Stimulated activated naive CD8-positive, alpha-beta T cell treated with anti-CD3 and anti-CD28 coated beads, Interleukin-15, Interleukin-2, amounts not matched to agents 100 ng/mL and 50 ng/mL, for 24 hours (primary cell): ENCODE data around the gene ENTPD6.
A peak's percentile ranks its signal among the peaks of the same experiment; 100 is the strongest.
"Not testable (repeated sequence)": the region's sequence is repeated elsewhere in the genome, so short reads cannot be mapped to it uniquely, and the experiment has no call there.

Experiments
- H3K27ac Mint-ChIP-seq: one replicate; pipeline ENCODE4 v1.8.0; 2021; ENCODE audit warnings: mild to moderate bottlenecking, mixed read lengths
- H3K27me3 Mint-ChIP-seq: one replicate; pipeline ENCODE4 v1.8.0; 2021; ENCODE audit warnings: mixed read lengths
- H3K36me3 Mint-ChIP-seq: one replicate; pipeline ENCODE4 v1.8.0; 2021; ENCODE audit warnings: low read depth, mixed read lengths
- H3K4me1 Mint-ChIP-seq: one replicate; pipeline ENCODE4 v1.8.0; 2021; ENCODE audit warnings: low read depth, mixed read lengths
- H3K4me3 Mint-ChIP-seq: one replicate; pipeline ENCODE4 v1.8.0; 2021; ENCODE audit warnings: mild to moderate bottlenecking, mixed read lengths
- H3K9me3 Mint-ChIP-seq: one replicate; pipeline ENCODE4 v1.8.0; 2021; ENCODE audit warnings: mixed read lengths

The ENTPD6 gene

DNA sequence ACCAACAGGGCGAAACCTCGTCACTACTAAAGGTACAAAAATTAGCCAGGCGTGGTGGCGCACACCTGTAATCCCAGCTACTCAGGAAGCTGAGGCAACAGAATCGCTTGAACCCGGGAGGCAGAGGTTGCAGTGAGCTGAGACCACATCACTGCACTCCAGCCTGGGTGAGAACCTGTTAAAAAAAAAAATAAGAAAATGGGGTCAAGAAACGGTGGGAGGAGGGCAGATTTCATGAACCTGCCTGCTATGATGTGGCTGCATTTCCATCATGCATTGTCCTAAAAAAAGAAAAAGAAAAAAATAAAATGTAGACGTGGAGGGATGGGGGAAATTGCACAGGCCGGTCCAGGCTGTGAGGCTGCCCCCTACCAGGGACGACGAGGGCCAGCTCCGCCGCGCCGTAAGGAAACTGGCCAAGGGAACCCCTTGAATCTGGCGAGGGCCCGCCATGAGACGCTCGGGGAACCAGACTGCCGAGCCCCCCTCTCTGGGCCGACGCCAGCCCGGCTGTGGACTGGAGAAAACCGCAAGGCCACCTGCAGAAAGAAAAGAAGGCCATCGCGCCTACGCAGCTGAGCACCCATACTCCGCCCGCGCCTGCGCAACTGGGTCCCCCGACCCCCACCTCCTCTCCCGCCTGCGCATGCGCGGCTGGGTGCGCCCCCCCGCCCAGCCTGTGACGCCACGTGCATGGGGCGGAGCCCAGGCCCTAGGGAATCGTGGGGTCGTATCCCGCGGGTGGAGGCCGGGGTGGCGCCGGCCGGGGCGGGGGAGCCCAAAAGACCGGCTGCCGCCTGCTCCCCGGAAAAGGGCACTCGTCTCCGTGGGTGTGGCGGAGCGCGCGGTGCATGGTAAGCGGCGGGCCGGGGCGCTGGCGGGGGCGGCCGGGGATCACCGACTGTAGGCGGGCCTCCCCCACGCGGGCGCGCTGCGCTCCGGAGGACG is at the start of gene ENTPD6:
Gene ENTPD6, plus strand, starts transcription at position 699 of the 948 bp plus-strand sequence. CDS start 10,825 bp downstream, outside the sequence.
- Mint-ChIP-seq H3K4me1 (peaks cover 33% of the 10 kb centered on the region), H3K27me3 (no peaks in the 10 kb centered on the region), H3K36me3 (no peaks in the 10 kb centered on the region), H3K4me3 (peak within 1 kb of the TSS; percentile 94), H3K27ac (peak within 1 kb of the TSS; percentile 83), H3K9me3 (no peaks in the 10 kb centered on the region)

DNA sequence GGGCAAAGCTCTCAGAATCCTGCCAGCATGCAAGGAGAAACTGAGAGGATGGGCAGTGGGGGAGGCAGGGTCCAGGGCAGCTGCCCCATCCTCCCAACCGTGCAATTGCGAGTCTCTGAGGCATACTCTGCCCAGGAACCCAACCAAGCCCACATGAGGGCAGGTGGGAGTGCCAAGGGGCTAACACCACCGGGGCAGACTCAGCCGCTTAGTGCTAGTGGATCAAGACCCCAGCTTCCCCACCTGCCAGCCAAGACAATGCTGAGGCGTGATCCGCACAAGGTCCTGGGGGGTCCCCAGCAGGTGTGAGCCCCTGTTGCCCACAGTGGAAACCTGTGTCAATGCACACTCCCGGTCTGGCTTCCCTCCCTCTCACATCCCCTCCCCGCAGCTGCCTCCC is 48.5 kb upstream of the ENTPD6 start:
- no peaks in the 10 kb centered on the region for H3K9me3 Mint-ChIP-seq
- no peak overlapping the region for H3K27ac Mint-ChIP-seq
- H3K4me3 Mint-ChIP-seq = no peak overlapping the region
- H3K27me3 Mint-ChIP-seq = peaks cover 12% of the 10 kb centered on the region
- H3K4me1 Mint-ChIP-seq = peaks cover 6% of the 10 kb centered on the region
- H3K36me3 Mint-ChIP-seq = no peaks in the 10 kb centered on the region

DNA sequence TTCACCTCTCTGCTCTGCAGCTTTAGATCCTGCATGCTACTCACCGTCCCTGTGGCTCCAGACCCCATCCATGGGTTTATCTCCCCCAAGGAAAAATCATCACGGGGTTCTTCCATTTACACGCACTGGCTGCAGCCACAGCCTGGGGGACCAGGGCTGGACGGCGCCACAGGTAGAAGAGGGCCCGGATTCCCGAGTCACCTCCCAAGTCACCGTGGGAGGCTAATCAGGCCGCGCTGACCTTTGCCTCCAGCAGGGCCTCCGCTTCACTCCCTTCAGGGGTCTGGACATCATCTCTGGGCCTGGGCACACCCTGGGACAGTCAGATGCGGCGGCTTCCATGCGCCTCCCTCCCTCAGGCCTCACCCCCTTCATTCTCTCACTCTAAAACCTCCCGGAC is 47.8 kb upstream of the ENTPD6 start:
- Mint-ChIP-seq H3K27me3 (peaks cover 12% of the 10 kb centered on the region), H3K4me3 (no peak overlapping the region), H3K9me3 (no peaks in the 10 kb centered on the region), H3K36me3 (no peaks in the 10 kb centered on the region), H3K27ac (no peak overlapping the region), H3K4me1 (peaks cover 6% of the 10 kb centered on the region)

DNA sequence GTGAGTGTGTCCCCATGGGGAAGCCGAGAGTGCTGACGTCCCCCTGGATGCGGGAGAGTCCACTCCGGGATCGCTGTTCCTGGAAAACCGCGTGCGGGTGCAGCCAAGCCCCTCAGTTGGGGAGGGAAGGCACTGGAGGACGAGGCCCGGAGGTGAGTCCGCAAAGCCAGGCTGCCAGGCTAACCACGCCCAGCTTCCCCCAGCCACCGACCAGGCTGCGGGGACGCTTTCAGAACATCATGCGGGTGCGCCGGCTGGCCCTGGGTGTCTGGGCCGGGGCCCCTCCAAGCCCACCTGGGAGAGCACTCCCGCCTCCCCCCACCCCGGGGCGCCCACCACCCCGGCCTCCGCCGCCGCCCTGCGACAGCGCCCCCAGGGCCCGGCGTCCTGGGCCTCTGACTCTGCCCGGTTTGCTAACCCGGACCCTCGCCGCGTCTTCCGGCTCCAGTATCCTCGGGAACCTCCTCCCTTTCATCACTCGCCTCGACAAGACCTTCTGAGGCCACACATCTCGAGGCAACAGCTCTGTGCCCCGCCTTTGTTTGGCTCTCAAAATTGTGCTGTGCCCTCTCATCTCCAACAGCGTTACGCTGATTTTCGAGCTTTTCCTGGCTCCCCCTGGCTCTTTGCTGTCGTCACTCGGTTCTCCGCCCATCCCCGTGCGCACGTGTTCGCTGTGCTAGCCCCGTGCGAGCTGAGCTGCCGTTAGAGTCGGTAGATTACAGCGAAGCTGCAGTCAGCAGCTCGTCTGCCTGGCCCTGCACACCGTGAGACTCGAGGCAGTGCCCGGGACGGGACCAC is 47.1 kb upstream of the ENTPD6 start:
- no peaks in the 10 kb centered on the region for H3K36me3 Mint-ChIP-seq
- peaks cover 6% of the 10 kb centered on the region for H3K4me1 Mint-ChIP-seq
- H3K27me3 Mint-ChIP-seq = peaks cover 12% of the 10 kb centered on the region
- H3K4me3 Mint-ChIP-seq = peak overlapping the region; percentile 78
- peak overlapping the region; percentile 89 for H3K27ac Mint-ChIP-seq
- no peaks in the 10 kb centered on the region for H3K9me3 Mint-ChIP-seq

DNA sequence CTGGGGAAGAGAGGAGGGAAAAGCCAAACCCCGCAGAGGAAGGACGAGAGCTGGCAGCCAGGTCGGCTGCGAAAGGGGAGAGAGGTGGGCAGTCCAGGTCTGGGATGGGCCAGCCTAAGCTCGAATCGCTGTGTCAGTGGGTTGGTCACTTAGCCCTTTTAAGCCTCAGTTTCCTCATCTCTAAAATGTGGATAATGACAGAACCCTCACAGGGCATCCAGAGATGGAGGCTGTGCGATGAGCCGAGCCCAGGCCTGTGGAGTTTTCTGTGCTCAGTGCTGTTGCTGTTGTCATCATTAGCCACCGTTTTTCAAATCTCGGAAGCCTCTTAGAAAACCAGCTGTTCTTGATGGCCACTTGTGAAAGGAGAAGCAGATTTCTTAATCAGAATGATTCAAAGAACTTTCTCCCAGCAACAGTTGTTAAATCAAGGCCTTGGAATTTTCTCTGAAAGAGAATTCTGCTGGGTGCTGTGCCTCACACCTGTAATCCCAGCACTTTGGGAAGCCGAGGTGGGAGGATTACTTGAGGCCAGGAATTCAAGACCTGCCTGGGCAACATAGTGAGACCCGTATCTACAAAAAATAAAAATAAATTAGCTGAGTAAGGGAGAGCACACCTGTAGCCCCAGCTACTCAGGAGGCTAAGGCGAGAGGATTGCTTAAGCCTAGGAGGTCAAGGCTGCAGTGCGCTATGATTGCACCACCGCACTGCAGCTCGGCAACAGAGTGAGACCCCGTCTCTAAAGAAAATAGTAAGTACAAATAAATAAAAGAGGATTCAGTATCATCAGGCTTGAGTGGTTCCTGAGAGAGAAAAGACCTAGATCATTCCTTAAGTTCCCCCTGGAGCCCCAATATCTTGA is 46.3 kb upstream of the ENTPD6 start:
- Mint-ChIP-seq H3K27me3 (peaks cover 12% of the 10 kb centered on the region), H3K4me1 (peaks cover 6% of the 10 kb centered on the region), H3K36me3 (no peaks in the 10 kb centered on the region), H3K9me3 (no peaks in the 10 kb centered on the region), H3K27ac (peak overlapping the region; percentile 89), H3K4me3 (peak overlapping the region; percentile 78)

DNA sequence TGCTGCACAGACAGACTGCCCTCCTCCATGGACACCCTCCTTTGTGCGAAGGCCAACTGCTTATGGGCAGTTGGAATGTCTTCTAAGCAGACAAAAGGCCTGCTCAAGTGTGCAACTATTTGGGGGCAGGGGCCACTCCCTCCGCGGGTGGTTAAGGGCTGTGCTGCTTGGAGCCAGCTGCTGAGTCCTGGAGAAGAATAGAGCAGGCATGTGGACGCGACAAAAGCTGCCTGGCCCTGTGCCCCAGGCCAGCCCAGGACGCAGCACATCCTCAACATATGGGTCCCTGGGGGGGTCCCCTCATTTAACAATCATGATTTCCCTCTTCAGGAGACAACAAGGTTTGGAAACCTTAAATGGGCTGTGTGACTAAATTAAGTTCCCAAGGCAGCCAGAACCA is 45.5 kb upstream of the ENTPD6 start:
- Mint-ChIP-seq H3K36me3 (no peaks in the 10 kb centered on the region), H3K9me3 (no peaks in the 10 kb centered on the region), H3K27ac (no peak overlapping the region), H3K4me3 (no peak overlapping the region), H3K4me1 (peaks cover 6% of the 10 kb centered on the region), H3K27me3 (peaks cover 12% of the 10 kb centered on the region)

DNA sequence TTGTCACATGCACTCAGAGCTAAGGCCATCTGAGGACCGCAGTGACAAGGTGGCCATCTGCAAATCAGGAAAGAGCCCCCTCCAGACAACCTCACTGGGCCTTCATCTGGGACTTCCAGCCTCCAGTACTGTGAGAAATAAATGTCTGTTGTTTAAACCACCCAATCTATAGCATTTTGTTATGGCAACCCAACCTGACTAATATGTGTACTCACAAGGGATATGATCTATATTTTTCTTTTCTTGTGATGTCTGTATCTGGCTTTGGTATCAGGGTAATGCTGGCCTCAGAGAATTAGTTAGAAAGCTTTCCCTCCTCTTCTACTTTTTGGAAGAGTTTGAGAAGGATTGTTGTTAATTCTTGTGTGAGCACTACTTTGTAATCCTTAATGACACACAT is 37.5 kb upstream of the ENTPD6 start:
- Mint-ChIP-seq H3K9me3 (no peaks in the 10 kb centered on the region), H3K4me3 (no peak overlapping the region), H3K4me1 (peaks cover 19% of the 10 kb centered on the region), H3K36me3 (no peaks in the 10 kb centered on the region), H3K27ac (no peak overlapping the region), H3K27me3 (no peaks in the 10 kb centered on the region)

DNA sequence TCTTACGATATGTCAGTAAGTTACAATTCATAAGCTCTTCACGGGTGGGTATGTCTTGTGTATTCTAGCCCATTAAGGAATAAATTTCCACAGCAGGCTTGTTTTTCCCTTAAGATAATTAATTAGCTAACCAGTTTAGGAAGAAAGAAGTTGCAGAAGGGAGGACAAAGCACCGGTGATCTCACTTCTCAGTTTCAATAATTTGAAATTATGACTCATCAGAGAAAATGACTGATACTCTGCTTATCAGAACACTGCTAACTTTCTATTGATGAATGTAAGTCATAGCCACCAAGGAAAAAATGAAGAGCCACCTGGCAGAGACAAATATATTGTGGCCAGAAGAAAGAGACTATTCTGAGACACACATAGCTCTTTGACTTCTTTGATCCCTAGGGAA is 35.0 kb upstream of the ENTPD6 start:
- H3K27ac Mint-ChIP-seq = peak overlapping the region; percentile 65
- no peak overlapping the region for H3K4me3 Mint-ChIP-seq
- H3K4me1 Mint-ChIP-seq = peaks cover 19% of the 10 kb centered on the region
- H3K27me3 Mint-ChIP-seq = peaks cover 16% of the 10 kb centered on the region
- peaks cover 4% of the 10 kb centered on the region for H3K9me3 Mint-ChIP-seq
- H3K36me3 Mint-ChIP-seq = no peaks in the 10 kb centered on the region

DNA sequence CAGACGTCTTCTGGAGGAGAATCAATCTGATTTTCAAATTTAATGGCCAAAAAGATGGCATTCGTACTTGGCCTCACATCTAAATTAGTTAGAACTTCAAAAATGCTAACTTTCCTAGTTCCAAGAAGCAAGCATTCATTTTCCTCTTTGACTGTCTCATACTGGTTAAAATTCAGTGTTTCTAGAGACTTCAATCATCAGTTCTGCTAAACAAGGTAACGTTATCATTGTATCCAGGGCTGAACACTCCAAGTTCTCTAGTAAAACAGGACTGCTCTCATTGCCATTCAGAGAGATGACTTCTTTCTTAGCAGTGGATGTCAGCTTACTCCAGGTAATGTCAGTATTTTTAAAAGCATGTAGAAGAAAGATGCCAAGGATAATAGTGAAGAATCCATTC is 34.6 kb upstream of the ENTPD6 start:
- H3K27me3 Mint-ChIP-seq = peaks cover 17% of the 10 kb centered on the region
- peaks cover 19% of the 10 kb centered on the region for H3K4me1 Mint-ChIP-seq
- H3K4me3 Mint-ChIP-seq = no peak overlapping the region
- peak overlapping the region; percentile 65 for H3K27ac Mint-ChIP-seq
- peaks cover 4% of the 10 kb centered on the region for H3K9me3 Mint-ChIP-seq
- H3K36me3 Mint-ChIP-seq = no peaks in the 10 kb centered on the region

DNA sequence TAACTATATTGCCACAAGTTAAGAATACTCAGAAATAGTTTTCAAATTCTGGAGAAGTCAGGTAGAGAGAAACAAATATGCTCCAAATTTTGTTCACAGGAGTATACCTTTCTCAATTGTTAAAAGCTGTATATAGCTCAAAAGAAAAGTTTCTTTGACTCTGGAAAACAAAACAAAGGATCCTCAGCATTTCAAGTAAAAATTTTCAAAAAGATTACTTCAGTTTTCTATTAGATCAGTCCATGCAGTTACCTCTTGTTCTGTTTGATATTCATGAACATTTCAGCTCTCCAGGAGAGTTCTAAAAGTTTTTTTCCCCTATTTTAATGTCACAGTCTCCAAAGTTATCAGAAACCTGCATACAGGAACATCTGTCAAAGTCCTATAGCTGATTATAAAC is 30.4 kb upstream of the ENTPD6 start:
- Mint-ChIP-seq H3K9me3 (peaks cover 4% of the 10 kb centered on the region), H3K4me3 (no peak overlapping the region), H3K27me3 (peaks cover 44% of the 10 kb centered on the region), H3K4me1 (peaks cover 12% of the 10 kb centered on the region), H3K36me3 (no peaks in the 10 kb centered on the region), H3K27ac (no peak overlapping the region)

DNA sequence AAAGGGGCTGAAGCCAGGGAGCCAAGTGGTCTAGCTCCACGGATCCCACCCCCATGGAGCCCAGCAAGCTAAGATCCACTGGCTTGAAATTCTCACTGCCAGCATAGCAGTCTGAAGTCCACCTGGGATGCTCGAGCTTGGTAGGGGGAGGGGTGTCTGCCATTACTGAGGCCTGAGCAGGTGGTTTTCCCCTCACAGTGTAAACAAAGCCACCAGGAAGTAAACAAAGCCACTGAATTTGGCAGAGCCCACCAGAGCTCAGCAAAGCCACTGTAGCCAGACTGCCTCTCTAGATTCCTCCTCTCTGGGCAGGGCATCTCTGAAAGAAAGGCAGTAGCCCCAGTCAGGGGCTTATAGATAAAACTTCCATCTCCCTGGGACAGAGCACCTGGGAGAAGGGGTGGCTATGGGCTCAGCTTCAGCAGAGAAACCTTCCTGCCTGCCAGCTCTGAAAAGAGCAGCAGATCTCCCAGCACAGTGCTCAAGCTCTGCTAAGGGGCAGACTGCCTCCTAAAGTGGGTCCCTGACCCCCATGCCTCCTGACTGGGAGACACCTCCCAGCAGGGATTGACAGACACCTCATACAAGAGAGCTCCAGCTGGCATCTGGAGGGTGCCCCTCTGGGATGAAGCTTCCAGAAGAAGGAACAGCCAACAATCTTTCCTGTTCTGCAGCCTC is 29.3 kb upstream of the ENTPD6 start:
- H3K4me1 Mint-ChIP-seq, H3K4me3 Mint-ChIP-seq, H3K27ac Mint-ChIP-seq, H3K9me3 Mint-ChIP-seq, H3K36me3 Mint-ChIP-seq: not testable (repeated sequence)
- peaks cover 50% of the 10 kb centered on the region for H3K27me3 Mint-ChIP-seq

DNA sequence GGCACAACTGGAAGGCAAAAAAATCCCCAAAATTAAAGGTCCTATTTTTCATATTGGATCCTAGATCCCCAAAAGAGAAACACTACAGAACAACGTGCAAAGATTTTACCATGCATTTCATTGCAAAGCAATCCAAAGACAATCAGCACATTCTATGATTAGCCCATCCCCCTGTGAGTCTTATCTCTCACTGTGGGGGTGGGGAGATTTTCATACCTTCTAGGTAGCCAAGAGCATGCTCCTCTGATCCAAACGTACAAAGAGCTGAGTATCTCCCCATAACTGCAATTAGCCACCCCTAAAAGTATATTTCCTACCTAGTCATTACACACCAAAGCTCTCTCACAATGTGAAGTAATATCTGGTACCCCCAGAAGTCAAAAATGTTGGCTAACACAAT is 22.2 kb upstream of the ENTPD6 start:
- no peaks in the 10 kb centered on the region for H3K36me3 Mint-ChIP-seq
- no peaks in the 10 kb centered on the region for H3K9me3 Mint-ChIP-seq
- H3K4me1 Mint-ChIP-seq = peaks cover 17% of the 10 kb centered on the region
- no peak overlapping the region for H3K27ac Mint-ChIP-seq
- no peak overlapping the region for H3K4me3 Mint-ChIP-seq
- H3K27me3 Mint-ChIP-seq = peaks cover 21% of the 10 kb centered on the region

DNA sequence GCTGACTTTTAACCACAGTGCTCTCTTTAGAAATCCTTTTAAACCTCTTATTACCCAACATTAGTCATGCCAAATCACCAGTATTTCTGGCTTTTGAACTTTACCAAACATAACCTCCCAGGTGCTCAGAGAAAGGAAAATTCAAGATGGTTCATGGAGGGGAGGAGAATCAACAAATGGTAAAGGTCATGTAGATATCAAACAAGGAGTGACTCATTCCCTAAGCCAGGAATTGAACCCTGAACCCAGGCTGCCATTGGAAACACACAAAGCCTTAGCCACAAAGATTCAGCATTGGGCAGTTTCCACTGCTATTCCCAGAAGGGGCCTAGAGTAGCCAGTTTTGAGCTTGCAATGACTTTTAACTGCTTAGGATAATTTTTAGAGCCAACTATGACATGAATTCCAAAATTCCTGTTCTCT is 21.6 kb upstream of the ENTPD6 start:
- Mint-ChIP-seq H3K9me3 (no peaks in the 10 kb centered on the region), H3K27me3 (peaks cover 15% of the 10 kb centered on the region), H3K4me1 (peaks cover 19% of the 10 kb centered on the region), H3K36me3 (no peaks in the 10 kb centered on the region), H3K27ac (no peak overlapping the region), H3K4me3 (no peak overlapping the region)

DNA sequence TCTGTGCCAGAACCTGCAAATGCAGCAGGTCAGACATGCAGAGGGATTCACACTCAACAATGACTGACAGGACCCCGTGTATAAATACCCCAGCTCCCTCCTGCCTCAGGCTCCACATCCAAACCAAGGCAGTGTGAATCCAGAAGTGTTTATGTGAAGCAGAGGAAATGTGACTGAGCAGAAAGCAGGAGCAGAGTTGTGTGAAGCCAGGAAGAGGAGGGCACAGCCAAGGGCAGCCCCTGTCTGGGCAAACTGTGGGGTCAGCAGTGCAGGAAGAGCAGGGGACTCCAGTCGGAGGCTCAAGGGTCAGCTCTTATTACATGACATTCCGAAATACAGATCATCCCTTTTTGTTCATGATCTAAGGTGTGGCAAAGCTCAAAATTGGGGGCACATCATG is 19.3 kb upstream of the ENTPD6 start:
- Mint-ChIP-seq H3K27ac (no peak overlapping the region), H3K4me1 (peaks cover 23% of the 10 kb centered on the region), H3K27me3 (peaks cover 3% of the 10 kb centered on the region), H3K4me3 (no peak overlapping the region), H3K9me3 (no peaks in the 10 kb centered on the region), H3K36me3 (no peaks in the 10 kb centered on the region)
